Measurements from ENCODE around the gene LITAFD. TPM values are rescaled to one million over a fixed set of nuclear protein-coding genes. Genes with fewer than 3 reads are reported as not detected.

The LITAFD gene
- total and polyA plus RNA-seq, 2 experiments from 2014 or later, result not detected

DNA sequence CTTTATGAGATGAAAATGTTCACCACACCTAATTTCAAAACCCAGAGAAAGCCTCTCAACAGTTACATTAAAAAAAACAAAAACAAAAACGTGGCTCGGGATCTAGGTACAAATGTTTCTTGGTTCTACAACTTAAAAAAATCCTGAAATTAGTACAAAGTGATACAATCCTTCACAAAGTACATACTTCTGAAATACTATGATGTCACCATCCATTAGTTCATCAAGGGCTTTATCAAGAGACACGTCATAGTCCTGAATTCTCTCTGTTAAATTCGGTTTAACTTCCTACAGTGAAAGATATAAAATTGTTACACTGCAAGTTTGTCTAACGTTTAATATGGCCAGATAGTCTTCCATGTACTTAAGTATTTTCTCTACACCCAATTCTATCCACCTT is 18.2 kb downstream of the LITAFD start (continued):
- TF ChIP-seq, protein P1, sequence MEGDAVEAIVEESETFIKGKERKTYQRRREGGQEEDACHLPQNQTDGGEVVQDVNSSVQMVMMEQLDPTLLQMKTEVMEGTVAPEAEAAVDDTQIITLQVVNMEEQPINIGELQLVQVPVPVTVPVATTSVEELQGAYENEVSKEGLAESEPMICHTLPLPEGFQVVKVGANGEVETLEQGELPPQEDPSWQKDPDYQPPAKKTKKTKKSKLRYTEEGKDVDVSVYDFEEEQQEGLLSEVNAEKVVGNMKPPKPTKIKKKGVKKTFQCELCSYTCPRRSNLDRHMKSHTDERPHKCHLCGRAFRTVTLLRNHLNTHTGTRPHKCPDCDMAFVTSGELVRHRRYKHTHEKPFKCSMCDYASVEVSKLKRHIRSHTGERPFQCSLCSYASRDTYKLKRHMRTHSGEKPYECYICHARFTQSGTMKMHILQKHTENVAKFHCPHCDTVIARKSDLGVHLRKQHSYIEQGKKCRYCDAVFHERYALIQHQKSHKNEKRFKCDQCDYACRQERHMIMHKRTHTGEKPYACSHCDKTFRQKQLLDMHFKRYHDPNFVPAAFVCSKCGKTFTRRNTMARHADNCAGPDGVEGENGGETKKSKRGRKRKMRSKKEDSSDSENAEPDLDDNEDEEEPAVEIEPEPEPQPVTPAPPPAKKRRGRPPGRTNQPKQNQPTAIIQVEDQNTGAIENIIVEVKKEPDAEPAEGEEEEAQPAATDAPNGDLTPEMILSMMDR (conservative IDR thresholded peaks at IDR 0.05; ENCODE audit: low read depth in 2 of 2), result no peak
- no peak for TF ChIP-seq NANOG (IDR thresholded peaks at IDR 0.05; ENCODE audit: borderline replicate concordance)
- TF ChIP-seq, protein P2, sequence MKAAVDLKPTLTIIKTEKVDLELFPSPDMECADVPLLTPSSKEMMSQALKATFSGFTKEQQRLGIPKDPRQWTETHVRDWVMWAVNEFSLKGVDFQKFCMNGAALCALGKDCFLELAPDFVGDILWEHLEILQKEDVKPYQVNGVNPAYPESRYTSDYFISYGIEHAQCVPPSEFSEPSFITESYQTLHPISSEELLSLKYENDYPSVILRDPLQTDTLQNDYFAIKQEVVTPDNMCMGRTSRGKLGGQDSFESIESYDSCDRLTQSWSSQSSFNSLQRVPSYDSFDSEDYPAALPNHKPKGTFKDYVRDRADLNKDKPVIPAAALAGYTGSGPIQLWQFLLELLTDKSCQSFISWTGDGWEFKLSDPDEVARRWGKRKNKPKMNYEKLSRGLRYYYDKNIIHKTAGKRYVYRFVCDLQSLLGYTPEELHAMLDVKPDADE (IDR thresholded peaks at IDR 0.05), result no peak
- no peak for TF ChIP-seq CREB1 (CRISPR knock-in tag; IDR thresholded peaks at IDR 0.05; ENCODE audit: low read depth)
- TF ChIP-seq ZNF114 (CRISPR knock-in tag; IDR thresholded peaks at IDR 0.05), result no peak

DNA sequence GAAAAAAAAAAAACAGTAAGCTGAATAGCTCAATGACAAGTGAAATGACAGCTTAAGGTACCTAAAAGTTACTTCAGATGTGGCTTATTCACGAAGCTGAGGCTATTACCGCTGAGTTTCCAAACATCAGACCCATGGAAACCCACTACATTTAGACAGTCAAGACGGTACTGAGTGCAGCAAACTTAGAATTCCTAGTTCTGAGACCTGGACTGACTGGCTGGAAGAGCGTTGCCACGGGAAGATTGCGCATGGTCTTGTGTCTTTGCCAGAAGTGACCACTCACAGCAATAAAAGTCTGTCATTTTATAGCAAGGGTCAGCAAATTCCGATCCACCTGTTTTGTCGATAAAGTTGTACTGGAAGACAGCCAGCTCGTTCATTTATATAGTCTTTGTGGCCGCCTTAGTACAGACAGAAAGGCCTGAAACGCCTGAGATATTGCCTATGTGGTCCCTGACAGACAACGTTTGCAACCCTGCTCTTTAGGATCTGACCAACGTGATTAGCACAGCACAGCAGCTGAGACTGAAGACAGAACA is 19.2 kb downstream of the LITAFD start:
- no peaks in the 10 kb centered on the region for H3K9me3 Mint-ChIP-seq
- H3K27ac ChIP-seq (ENCODE audit: low read depth), result 0 out of 2 replicates have a peak overlapping the region, but pooled peaks have one; percentile 47
- DNase-seq (ENCODE audit: low spot score) (no peak), ATAC-seq (no peak)
- peaks cover 16% of the 10 kb centered on the region for H3F3A ChIP-seq (replicated peaks; ENCODE audit: low read depth)
- no peaks in the 10 kb centered on the region for H3K9me2 ChIP-seq (ENCODE audit: insufficient read depth)
- H2AFZ ChIP-seq, result no peak overlapping the region
- peaks cover 6% of the 10 kb centered on the region; the same call in 1 of the 3 replicates for H3K4me1 Mint-ChIP-seq
- H3K27me3 ChIP-seq (ENCODE audit: insufficient read depth), result no peaks in the 10 kb centered on the region
- no peak overlapping the region for H3K4me2 ChIP-seq
- TF ChIP-seq STAT1 (IDR thresholded peaks at IDR 0.05; ENCODE audit: unreplicated experiment) (no peak), JUNB (IDR thresholded peaks at IDR 0.05; ENCODE audit: unreplicated experiment) (no peak), ZNF114 (CRISPR knock-in tag; IDR thresholded peaks at IDR 0.05) (no peak)
- TF ChIP-seq, protein P2 (IDR thresholded peaks at IDR 0.05), result no peak
- no peaks in the 10 kb centered on the region for H3K4me1 ChIP-seq (ENCODE audit: insufficient read depth)
- H3K36me3 ChIP-seq (ENCODE audit: insufficient read depth), result peaks cover 72% of the 10 kb centered on the region
- H3K27me3 Mint-ChIP-seq (ENCODE audit: insufficient read depth, low read depth, poor library complexity), result peaks cover 7% of the 10 kb centered on the region
- no peak overlapping the region for H3K27ac Mint-ChIP-seq
- peaks cover 23% of the 10 kb centered on the region for H4K20me1 ChIP-seq (replicated peaks; ENCODE audit: insufficient read depth)
- no peak overlapping the region for H3K4me3 ChIP-seq
- H3K4me3 Mint-ChIP-seq, result no peak overlapping the region
- no peaks in the 10 kb centered on the region for H3K79me2 ChIP-seq (replicated peaks; ENCODE audit: insufficient read depth)
- peaks cover 97% of the 10 kb centered on the region for H3K36me3 Mint-ChIP-seq (ENCODE audit: low read depth)

DNA sequence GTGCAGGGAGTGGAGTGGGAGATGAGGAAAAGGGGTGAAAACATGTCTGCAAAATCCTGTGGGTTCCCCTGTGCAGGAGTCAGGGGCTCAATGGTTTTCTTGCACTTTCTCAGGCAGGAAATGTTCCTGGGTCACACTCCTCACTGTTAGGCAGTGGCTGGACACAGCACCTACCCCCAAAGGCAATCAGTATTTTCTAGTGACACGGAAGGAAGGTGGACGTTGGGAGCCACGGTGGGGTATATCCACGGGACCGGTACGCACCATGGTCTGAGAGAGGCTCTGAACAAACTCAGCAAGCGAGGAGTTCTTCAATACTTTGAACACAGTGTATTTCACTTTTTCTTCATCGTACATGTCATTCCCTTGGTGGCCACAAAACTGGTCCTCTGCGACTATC is 20.9 kb downstream of the LITAFD start:
- Histone ChIP-seq H3K79me2 (replicated peaks; ENCODE audit: insufficient read depth) (no peaks in the 10 kb centered on the region), H3K4me2 (no peak overlapping the region), H3K4me3 (no peak overlapping the region), H2AFZ (no peak overlapping the region), H3K36me3 (ENCODE audit: insufficient read depth) (peaks cover 75% of the 10 kb centered on the region), H4K20me1 (replicated peaks; ENCODE audit: insufficient read depth) (peaks cover 20% of the 10 kb centered on the region), H3K27me3 (ENCODE audit: insufficient read depth) (no peaks in the 10 kb centered on the region), H3K9me2 (ENCODE audit: insufficient read depth) (no peaks in the 10 kb centered on the region), H3K4me1 (ENCODE audit: insufficient read depth) (no peaks in the 10 kb centered on the region), H3K27ac (ENCODE audit: low read depth) (no peak overlapping the region), H3F3A (replicated peaks; ENCODE audit: low read depth) (peaks cover 12% of the 10 kb centered on the region)
- peaks cover 95% of the 10 kb centered on the region for H3K36me3 Mint-ChIP-seq (ENCODE audit: low read depth)
- no peaks in the 10 kb centered on the region for H3K9me3 Mint-ChIP-seq
- H3K4me1 Mint-ChIP-seq, result peaks cover 6% of the 10 kb centered on the region; the same call in 1 of the 3 replicates
- no peak overlapping the region for H3K27ac Mint-ChIP-seq
- ATAC-seq (no peak), DNase-seq (ENCODE audit: low spot score) (no peak)
- no peak overlapping the region for H3K4me3 Mint-ChIP-seq
- H3K27me3 Mint-ChIP-seq (ENCODE audit: insufficient read depth, low read depth, poor library complexity), result peaks cover 7% of the 10 kb centered on the region
- TF ChIP-seq POLR2AphosphoS5 (IDR thresholded peaks at IDR 0.05; ENCODE audit: low read depth), result no peak
- TF ChIP-seq NANOG (IDR thresholded peaks at IDR 0.05; ENCODE audit: borderline replicate concordance), result no peak
- no peak for TF ChIP-seq EZH2phosphoT487 (IDR thresholded peaks at IDR 0.05; ENCODE audit: unreplicated experiment)
- TF ChIP-seq, protein P3, sequence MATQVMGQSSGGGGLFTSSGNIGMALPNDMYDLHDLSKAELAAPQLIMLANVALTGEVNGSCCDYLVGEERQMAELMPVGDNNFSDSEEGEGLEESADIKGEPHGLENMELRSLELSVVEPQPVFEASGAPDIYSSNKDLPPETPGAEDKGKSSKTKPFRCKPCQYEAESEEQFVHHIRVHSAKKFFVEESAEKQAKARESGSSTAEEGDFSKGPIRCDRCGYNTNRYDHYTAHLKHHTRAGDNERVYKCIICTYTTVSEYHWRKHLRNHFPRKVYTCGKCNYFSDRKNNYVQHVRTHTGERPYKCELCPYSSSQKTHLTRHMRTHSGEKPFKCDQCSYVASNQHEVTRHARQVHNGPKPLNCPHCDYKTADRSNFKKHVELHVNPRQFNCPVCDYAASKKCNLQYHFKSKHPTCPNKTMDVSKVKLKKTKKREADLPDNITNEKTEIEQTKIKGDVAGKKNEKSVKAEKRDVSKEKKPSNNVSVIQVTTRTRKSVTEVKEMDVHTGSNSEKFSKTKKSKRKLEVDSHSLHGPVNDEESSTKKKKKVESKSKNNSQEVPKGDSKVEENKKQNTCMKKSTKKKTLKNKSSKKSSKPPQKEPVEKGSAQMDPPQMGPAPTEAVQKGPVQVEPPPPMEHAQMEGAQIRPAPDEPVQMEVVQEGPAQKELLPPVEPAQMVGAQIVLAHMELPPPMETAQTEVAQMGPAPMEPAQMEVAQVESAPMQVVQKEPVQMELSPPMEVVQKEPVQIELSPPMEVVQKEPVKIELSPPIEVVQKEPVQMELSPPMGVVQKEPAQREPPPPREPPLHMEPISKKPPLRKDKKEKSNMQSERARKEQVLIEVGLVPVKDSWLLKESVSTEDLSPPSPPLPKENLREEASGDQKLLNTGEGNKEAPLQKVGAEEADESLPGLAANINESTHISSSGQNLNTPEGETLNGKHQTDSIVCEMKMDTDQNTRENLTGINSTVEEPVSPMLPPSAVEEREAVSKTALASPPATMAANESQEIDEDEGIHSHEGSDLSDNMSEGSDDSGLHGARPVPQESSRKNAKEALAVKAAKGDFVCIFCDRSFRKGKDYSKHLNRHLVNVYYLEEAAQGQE (IDR thresholded peaks at IDR 0.05; ENCODE audit: unreplicated experiment), result no peak
- TF ChIP-seq, protein P2 (IDR thresholded peaks at IDR 0.05), result no peak
- TF ChIP-seq, protein P1 (conservative IDR thresholded peaks at IDR 0.05; ENCODE audit: low read depth in 2 of 2), result no peak
- TF ChIP-seq STAT1 (IDR thresholded peaks at IDR 0.05; ENCODE audit: unreplicated experiment), result no peak

Data from GM23338 (cell line).